GM12801 (cell line): ENCODE data around the gene ZC3H18.

ENCODE experiments used
- TF ChIP-seq, protein P1 (sequence below): IDR thresholded peaks from one replicate; pipeline ENCODE4 v1.5.1; 2011; ENCODE audit warnings: control low read depth; ENCODE audit not compliant: insufficient read length; ENCODE audit errors: extremely low read depth

The ZC3H18 gene

DNA sequence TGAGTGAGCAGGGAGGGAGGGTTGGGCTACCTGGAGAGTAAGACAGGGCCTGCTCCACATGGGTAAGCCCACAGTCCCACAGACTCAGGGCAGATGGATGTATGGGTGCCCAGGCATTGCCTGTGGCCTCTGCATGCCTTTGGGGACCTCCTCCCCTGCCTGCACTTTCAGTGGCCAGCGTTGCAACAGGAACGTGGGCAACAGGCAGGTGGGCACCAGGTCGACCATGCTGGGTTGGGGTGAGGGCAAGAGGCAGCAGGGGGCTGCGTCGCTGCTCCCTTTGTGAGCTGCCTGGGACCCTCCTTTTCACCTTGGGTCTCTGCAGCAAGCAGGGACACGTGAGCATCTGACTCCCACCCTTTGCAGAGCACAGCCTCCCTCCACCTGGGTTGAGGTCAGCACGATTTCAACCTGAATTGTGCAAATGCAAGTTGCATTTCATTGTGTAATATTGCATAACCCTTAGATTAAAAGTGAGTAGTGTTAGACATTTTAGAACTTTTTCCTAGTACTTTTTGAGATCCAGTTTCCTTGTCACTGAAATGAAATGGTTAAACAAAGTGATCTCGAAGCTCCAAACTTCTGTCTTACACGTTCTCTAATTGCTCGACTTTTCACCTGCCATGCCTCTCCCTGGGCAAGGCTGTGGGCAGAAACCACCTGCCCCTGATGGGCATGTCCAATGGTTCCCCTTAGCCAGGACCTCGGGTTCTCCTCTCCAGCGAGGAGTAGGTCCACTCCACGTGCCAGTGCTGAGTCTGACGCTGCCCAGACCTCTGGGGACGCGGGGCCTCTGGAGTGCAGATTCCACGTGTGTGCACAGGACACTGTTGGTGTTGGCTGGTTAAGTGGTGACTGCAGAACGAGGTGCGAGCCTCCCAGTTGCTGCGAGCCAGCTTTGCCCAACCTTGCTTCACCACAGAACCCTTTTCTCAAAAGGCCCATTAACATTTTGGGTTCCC lies 35.3 kb downstream of the ZC3H18 start:
- TF ChIP-seq, protein P1, sequence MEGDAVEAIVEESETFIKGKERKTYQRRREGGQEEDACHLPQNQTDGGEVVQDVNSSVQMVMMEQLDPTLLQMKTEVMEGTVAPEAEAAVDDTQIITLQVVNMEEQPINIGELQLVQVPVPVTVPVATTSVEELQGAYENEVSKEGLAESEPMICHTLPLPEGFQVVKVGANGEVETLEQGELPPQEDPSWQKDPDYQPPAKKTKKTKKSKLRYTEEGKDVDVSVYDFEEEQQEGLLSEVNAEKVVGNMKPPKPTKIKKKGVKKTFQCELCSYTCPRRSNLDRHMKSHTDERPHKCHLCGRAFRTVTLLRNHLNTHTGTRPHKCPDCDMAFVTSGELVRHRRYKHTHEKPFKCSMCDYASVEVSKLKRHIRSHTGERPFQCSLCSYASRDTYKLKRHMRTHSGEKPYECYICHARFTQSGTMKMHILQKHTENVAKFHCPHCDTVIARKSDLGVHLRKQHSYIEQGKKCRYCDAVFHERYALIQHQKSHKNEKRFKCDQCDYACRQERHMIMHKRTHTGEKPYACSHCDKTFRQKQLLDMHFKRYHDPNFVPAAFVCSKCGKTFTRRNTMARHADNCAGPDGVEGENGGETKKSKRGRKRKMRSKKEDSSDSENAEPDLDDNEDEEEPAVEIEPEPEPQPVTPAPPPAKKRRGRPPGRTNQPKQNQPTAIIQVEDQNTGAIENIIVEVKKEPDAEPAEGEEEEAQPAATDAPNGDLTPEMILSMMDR, result no peak

DNA sequence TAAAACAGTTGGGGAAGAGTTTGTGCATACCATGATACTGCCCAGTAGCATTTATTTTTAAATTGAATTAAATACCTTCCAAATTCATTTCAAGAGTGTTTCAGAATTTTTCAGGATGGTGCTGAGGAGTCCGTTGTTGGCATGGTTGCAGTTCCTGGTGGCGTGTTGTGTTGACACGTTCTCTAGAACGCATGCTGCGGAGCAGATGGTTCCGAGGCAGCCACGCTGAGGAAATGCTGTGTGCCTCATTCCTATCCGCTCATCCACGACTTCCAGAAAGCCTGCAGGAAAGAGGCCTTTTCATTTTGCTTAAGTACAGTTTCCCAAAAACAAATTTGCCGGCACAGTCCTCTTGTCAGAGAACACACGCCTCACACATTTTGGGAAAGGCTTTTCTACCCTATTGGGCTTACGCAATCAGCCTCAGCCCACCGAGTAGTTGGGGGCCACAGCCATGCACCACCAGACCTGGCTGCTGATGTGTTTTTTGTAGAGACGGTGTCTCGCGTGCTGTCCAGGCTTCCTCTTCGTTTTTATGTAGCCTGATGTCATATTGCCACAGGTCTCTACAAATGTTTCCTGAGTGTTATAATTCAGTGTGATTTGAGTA lies 36.0 kb downstream of the ZC3H18 start:
- TF ChIP-seq, protein P1, result no peak

DNA sequence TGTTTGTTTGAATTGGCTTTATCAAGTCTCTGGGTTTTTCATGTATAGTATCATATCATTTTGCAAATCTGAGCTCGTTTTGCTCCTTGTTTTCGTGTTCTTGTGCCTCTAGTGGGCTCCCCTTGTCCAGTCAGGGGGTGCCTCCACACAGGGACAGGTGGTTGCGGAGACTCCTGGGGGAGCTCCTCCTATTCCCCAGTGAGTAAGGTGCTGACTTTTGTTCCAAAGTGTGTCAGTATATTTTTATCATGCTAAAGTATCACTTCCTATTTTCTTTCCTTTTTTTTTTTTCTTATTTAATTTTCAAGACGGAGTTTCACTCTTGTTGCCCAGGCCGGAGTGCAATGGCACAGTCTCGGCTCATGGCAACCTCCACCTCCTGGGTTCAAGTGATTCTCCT lies 37.9 kb downstream of the ZC3H18 start:
- TF ChIP-seq, protein P1, result no peak

DNA sequence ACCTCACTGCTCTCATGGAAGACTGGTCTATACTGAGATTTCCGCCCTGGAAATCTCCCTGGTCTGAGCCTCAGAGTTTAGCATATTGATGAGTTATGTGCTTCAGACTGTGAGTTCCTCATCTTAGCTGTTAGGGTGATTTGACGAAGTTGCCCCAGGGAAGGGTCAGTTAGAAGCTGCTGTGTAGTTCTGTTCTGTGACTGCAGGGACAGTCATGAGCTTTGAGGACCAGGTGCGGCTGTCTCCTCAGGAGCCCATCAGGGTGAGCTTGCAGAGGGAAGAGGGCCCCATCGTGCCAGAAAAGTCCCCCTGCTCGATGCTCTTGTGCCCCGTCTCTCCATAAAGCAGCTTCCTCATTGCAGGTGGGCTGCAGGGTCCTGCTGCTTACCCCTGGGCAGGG lies 39.9 kb downstream of the ZC3H18 start:
- TF ChIP-seq, protein P1, result no peak

DNA sequence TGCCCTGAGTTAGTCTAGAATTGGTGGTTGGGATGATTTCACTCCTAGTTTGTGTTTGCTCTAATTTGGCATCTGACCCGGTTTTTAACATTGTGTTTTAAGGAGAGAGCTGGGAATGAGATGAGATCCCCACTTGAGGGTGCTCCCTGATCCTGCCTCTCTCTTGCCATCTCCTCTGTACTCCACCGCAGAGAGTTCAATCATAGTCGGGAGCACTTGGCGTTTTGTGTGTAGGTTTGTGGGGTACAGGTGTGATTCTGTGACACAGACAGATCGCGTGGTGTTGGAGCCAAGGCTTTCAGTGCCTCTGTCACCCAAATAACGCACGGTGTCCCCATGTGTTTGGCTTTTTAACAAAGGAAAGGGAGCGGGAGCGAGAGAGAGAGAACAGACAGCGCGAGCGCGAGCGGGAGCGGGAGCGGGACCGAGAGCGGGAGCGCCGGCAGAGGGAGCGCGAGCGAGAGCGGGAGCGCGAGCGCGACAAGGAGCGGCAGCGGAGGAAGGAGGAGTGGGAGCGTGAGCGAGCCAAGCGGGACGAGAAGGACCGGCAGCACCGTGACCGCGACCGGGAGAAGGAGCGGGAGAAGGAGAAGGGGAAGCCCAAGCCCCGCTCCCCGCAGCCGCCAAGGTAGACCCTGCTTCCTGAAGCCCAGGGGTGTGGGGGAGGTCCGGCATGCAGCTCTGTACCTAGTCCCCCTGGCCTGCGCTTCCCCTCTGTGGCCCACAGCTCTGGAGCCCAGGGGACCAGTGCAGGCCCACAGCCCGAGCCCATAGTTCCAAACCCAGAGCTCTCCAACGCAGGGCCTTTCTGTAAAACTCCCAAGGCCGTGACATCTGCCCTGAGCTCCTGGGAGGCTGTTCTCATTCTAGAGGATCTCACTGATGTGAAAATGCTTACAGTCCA lies 41.0 kb downstream of the ZC3H18 start:
- TF ChIP-seq, protein P1, result no peak

DNA sequence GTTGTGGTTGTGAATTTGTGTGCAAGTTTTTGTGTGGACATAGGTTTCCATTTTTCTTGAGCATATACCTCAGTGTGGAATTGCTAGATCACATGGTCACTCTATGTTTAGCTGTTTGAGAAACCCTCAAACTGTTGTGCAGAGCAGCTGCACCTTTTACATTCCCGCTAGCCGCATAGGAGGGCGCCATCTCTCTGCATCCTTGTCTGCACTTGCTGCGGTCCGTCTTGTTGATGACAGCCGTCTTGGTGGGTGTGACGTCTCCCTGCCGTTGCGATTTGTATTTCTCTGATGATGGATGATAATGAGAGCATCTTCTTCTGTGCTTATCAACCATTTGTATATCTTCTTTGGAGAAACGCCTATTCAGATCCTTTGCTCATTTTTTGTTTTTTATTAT lies 43.1 kb downstream of the ZC3H18 start:
- TF ChIP-seq, protein P1, result no peak
